HG03025 (cell line): ENCODE results near the gene PCCB.
"Not testable (repeated sequence)": the region's sequence is repeated elsewhere in the genome, so short reads cannot be mapped to it uniquely, and the experiment has no call there.

Experiments
- ATAC-seq: cut with Tn5 transposase; IDR thresholded peaks from one replicate; pipeline ENCODE4 v1.9.1; 2021; ENCODE audit warnings: mild to moderate bottlenecking, moderate library complexity; ENCODE audit not compliant: unreplicated experiment, low FRiP score

Gene PCCB

DNA sequence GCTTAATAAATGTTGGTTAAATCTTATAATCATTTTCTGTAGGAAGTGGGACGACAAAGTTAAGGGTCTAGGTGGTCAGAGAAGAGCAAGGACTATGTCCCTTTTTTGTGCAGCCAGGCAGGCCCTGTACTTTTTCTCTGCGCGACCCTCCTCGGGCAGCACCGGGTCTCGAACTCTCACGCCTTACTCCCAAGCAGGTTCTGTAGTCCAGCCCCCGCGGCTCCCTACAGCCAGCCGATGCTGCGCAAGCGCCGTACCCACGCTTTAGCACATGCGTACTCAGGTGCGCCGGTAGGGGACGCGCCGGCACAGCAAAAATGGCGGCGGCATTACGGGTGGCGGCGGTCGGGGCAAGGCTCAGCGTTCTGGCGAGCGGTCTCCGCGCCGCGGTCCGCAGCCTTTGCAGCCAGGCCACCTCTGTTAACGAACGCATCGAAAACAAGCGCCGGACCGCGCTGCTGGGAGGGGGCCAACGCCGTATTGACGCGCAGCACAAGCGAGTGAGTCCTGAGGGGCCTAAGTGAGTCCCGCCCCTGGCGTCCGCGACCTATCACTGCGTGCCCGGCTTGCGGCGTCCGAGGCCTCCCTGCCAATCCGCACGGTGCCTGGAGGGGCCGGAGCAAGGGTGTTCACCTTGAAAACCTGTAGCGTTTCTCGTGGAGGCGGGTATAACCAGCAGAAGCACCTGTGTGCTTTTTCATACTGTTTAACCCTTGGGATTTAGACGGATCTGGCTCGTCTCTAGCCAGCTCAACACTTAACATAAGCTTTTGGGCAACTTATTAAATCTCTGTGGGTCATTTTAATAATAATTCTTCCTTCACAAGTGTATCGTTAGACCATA, at the start of gene PCCB:
Gene PCCB (plus strand): TSS at position 282 of the 844 bp plus-strand sequence. CDS start 36 bp downstream, at position 318.
- ATAC-seq = peak; percentile 97

DNA sequence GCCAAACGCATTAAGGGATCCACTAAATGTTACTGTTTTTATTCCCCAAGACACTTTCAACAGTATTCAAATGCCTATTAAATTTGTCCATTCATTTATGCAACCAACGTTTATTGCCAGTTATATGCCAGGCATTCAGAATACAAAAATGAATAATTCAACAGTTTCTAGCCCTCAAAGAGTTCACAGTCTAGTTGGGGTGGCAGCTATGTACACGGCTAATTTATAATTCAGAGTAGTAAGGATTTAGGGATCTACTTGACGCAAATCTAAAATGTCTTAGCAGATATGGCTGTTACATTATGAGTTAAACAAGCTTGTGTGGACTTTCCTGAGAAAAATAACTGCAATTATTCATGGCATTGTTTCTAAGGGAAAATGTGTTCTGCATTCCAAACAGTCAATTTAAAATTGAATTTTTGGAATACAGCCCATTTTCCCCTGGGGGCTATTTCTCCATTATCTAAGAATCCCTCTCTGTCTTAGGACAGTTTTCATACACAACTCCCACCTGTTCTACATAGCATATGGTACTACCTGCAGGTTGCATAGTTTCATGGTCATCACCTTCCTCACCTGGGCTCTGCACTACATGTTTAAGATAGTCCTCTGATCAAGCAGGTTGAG, 42.5 kb upstream of the PCCB start:
- no peak for ATAC-seq

DNA sequence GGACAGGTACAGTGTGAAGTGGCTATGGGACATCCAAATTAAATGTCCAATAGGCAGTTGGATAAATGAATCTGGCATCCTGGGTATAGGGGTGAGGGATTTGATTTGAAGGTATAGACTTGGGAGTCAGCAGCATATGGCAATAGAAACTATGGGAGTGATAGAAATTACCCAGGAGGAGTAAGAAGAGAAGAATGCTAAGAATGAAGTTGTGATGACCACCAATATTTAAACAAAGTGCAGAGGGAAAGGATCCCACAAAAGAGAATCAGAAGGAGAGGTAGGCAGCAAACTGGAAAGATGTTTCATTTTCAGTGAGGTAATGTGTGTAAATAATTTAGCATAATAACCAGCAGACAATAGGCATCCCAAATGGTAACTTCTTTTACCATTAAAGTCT, 40.2 kb upstream of the PCCB start:
- ATAC-seq = no peak

DNA sequence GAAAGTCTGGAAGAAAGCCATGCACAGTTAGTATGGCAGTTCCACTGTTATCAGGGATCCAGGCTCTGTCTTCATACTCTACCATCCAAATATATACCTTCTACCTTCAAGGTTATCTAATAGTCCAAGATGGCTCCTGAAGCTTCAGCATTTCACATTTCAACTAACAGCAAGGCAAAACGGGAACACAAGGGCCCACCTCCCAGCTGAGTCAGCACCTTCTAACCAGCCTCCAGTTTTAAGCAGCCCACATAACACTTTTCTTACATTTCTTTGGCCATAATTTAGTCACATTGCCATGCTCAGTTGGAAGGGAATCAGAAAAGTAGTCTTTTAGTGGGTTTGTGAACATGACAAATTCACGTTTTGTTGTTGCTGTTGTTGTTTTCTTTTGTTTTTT, 38.6 kb upstream of the PCCB start:
- ATAC-seq = no peak

DNA sequence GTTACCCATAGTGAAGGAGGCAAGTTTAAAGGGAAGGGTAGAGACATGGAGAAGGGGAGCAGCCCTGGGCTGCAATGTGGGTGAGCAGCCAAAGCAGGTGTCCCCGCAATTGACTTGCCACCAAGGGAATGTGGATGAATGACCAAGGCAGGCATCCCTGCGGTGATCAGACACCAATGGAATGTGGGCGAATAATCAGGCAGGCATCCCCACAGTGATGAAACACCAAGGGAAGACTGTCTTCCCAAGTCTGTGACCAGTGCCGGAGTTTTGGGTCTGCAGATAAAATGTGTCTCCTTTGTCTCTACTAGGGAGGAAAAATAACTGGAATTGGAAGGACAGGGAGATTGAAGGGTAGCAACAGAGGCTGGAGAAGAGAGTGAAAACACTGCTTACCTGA, 27.4 kb upstream of the PCCB start:
- ATAC-seq = not testable (repeated sequence)

DNA sequence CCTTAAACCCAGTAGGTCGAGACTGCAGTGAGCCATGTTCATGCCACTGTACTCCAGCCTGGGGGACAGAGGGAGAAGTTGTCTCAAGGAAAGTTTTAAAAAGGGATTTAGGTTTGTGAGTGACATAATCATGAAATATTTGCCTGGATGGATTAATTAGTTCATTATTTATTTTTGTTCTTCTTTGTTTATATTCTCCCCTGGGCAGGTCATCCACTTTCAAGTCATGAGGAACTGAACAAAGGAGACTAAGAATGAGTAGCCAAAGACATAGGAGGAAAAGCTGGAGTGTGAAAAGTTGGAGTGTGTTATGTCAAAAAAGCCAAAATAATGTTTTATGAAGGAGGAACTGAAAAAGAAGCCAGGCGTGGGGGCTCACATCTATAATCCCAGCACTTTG, 17.7 kb upstream of the PCCB start:
- ATAC-seq = no peak

DNA sequence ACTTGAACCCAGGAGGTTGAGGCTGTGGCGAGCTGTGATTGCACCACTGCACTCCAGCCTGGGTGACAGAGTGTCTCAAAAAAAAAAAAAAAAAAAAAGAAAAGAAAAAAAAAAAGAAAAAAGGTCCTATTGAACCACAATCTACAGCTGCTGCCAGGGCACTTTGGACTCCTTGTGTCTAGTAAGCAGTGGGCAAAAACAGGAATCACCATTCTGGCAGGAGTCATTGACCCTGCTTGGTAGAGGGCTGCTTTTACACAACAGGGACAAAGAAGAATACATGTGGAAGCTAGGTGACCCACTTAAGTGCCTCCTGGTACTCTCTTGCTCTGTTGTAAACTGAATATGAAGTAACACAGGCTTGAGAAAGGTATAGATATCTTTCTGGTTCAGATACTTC, 14.6 kb upstream of the PCCB start:
- ATAC-seq = no peak

DNA sequence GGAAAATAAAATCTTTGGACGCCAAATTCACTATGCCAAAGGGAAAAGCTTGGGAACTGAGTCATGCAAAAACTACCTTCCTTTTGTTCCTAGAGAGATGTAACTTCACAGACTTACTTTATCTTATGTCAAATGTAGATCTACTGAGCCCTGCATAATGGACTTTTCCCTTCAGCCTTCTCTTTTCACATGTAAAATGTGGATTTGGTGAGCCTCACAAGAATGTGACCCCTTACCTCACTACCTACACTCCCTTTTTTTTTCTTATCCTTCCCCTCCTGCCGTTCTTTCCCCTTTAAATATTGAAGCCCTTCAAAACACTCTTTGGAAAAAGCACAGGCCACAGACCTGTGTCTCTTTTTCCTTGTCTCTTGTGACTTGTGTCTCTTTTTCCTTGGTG, 14.0 kb upstream of the PCCB start:
- no peak for ATAC-seq

DNA sequence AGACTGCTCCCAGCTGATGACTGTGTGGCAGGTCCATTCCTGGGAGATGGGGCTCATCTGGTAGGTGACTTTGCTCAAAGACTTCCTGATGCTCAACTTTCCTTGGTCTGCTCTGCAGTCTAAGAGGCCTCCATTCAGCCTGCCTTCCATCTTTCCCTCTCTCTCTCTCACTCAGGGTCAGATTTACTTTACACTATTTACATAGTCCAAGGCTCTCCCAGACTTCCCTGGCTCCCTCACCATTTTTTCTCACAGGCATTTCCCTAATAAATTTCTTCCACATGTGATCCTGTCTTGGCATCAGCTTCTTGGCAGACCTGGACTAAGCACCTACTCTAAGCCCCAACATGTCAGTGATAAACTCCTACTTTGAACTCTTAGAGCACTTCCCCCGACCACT, 13.0 kb upstream of the PCCB start:
- ATAC-seq = no peak

DNA sequence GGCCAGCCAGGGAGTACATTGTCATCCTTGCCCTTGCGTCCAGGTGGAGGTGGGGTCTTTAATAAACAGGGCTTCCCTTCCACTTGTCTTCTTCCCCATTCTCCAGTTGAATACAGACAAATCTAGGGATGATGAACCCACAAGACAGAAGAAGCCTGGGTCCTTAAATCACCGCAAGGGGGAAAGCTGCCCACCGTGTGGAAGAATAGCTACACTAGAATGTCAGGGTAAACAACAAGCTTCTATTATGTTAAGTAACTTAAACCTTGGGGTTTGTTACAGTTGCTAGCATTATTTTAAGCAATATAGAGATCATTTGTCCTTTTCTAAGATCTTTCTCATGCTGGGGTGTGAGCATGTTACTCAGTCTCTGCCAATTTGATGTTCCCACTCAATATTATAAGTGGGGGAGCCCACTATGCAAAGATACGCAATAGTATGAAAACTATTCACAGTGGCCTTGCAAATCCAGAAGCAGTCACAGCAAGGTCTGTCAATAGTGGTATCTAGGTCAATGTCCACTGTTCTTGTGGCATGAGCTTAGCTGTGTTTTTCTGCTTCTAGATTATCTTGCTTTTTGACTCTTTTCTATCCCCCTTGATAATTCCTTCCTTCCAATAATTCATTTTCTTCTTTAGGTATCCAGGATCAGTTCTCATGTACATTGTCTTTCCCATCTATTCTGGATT, 12.0 kb upstream of the PCCB start:
- ATAC-seq = no peak

DNA sequence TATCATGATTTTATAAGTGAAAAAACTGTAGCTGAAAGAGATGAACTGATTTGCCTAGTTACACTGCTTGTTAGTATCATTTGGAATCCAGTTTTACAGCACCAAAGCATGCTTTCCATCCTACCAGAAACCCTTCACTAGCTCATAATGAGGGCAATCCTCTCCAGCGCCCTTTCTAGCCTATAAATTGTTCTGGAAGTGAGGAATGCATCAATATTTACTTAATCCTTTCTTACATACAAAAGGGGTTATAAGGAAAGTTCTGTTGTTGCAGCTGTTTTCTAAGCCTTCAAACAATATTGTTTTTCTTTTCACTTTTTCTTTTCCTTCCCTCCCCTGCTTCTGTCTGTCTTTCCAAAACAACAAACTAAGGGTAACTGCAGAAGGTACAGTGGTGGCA, 11.0 kb upstream of the PCCB start:
- ATAC-seq = no peak

DNA sequence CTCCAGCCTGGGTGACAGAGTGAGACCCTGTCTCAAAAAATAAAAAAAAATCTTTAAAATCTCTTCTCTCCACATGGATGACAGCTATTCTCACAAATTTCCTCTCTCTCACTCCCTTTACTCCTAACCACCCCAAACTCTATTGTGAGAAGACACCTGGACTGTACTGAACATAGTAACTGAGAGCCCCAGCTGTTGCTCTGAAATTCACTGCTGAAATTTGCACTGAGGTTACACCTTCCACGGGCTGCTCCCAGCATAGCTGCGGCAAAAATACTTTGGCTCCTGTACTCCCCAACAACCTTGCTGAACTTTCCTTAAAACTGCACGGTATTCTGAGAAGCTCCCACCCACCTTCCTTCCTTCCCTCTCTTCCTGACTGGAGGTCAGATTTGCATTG, 4.4 kb upstream of the PCCB start:
- no peak for ATAC-seq

DNA sequence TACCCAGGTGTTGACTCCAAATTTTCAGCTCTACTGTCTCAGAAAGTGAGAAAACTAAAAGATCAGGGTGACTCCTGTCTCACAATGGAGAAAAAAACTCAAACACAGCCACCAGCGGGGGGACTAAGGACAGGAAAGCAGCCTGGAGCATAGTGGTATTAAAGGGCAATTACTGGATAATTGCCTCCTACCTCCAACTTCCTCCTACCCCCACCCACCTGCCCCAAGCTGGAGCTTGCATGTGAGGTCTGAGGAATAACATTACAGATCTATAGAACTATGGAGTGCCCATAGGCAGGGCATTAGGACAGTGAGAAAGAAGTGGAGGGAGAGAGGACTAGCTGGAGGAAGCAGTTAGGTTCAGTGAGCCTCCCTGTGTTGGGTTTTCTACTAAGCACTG, 2.7 kb upstream of the PCCB start:
- no peak for ATAC-seq

DNA sequence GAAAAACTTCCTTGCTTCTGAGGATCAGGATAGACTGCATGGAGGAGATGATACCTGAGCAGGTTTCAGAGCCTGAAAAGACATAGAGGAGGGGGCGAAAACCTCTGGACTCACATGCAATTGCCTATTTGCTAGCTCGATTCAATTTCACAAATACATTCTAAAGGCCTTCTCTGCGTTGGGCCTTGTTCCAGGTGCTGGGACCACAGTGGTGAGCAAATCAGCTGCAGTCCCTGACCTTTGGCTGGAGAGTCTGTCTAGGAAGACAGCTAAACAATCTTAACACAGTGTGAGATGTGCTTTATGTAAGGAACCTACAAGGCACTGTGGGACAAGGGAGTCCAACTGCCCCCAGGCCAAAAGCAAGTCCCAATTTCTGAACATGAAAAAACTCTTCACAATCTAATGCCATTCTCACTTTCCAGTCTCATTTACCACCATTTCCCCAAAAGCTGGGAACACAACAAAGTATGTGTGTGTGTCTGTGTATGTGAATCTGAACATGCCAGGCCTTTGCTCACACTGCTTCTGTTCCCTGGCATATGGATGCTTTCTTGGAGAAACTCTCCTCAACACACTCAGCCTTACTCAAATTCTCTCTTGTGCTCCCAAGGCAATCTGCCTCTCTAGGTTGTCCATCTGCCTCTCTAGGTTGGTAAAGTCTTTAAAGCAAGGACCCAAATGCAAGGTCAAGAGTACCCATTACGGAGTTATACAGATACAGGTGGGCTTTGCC, 2.1 kb upstream of the PCCB start:
- no peak for ATAC-seq

DNA sequence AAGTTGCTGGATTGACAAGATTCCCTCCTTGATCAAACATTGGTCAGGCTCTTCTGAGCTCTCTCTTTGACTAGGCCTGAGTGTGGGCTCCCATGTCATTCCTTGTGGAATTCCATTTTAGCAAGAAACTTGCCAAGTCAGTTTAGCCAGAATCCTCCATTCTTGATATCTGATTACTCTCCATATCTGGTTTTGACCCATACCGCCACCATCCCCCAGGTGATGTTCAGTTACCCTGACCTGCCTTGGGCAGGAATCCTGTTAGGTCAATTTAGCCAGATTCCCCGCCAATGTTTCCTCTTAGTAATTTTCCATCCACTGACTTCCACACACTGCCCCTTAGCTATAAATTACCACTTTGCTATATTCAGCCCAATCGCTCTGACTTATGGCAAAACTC, 1.0 kb upstream of the PCCB start:
- ATAC-seq = no peak

DNA sequence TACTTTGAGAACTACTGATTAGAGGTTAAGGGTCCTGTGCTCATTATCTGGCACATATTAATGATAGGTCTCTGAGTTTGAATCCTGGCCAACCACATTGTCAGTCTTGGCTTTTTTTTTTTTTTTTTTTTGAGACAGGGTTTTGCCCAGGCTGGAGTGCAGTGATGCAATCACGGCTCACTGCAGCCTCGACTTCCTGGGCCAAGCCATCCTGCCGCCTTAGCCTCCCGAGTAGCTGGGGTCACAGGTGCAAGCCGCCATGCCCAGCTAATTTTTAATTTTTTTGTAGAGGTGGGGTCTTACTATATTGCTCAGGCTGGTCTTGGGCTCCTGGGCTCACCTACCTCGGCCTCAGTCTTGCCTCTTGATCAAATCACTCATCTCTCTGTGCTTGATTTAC, 547 bp upstream of the PCCB start:
- ATAC-seq = no peak

DNA sequence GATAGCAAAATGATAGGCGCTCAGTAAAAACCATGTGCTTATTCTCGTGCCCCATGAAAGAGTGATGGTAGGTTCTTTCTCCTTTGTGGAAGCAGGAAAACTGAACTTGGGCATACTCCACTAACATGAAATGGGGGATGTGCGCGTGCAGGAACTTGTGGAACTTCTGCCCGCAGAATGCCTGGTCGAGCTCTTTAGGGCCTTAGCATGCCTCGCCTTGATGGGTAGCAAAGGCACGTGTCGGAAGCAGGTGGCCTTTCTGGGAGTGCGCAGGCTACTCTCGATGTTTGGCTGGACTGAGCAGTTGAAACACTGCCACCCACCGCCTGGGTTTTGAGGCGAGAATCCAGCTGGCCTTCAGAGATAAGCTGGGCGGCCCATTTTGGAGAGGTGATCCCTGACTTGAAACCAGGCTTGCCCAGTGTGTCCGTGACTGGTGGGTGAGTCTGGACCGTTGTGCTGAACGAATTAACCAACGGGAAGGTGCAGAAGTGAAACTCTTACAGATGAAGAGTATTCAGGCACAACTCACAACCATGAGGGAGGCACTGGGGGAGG, 842 bp downstream of the PCCB start:
- peak; percentile 21 for ATAC-seq

DNA sequence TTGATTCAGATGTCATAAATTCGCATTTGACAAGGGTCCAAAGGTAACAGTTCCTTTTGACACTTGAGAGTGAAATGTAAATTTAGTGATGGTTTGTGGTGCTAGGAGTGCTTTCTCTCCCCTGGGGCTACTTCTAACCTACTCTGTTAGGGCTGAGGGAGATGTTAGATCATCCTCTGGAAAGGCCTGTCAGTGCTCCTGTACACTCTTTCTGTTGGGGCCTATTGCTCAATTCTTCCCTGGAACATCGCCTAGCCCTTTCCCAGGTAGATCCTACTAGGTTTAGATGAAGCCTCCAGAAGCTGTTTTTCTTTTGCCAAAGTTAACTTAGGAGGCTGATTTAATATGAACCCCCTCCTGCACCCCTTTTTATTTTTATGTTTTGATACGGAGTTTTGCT, 1.4 kb downstream of the PCCB start:
- no peak for ATAC-seq

DNA sequence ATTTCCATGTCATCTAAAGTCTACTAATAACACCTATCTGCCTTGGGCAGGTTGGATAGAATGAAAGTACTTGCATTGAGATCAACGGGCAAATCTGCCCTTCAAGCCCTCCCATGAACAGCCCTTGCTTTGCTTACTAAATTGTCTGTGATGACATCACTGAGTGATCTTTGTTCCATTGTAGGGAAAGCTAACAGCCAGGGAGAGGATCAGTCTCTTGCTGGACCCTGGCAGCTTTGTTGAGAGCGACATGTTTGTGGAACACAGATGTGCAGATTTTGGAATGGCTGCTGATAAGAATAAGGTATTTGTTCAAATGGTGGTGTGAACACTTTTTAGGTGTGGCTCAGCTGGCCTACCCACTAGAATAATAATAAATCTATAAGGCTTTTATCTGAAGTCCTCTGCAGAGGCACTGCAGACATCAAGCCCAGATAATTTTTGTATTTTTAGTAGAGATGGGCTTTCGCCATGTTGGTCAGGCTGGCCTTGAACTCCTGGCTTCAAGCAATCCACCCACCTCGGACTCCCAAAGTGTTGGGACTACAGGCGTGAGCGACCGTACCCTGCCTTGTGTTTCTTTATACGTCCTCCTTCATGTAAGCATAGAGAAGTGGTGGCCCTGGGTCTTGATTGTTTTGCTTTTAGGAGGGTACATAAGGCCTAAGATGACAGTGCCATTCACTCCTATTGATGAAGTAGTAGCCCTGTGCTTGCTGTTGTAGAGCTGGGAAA, 5.7 kb downstream of the PCCB start:
- no peak for ATAC-seq

DNA sequence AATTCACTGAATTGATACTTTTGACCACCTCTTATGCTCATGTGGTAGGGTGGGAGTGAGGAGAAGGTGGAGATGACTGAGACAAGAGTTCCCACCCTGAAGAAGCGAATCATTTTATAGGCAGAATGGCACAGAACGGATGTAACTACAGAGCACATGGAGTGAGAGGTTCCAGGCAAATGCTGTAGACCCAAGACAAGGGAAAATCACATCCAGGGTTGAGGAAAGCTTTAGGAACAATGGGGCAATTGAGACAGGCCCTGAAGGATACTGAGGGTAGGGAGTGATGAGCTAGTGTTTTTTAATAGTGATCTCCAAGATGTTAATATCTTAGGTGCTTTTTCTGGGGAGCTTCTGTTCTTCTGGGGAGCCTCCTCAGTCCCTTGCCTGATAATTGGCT, 8.1 kb downstream of the PCCB start:
- ATAC-seq = no peak
